ENCODE measurements around the gene SMAD2. TPM values are rescaled to one million over a fixed set of nuclear protein-coding genes. Genes with fewer than 3 reads are reported as not detected.

Gene SMAD2
- total RNA-seq, 1 donor from 2014 or later = 104 TPM

DNA sequence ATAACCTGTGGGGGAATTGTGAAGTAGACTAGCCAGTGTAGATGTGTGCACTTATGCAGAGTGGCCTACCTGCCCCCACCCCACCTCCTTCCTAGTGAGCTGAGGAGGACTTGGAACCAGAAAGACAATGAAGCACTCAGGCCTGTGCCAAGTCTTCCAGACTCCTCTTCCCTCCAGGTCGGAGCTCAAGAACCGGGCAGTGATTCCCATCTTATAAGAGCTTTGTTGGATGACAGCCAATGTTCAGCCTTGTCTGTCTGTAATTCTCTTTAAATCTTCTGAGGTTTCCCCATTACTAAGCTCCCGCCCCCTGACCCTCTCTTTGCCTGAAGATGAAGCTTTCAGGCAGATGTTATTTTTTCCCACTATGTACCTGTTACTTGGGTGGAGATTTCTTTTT is 121.0 kb downstream of the SMAD2 start:
- intact Hi-C loops (cut with DNase I) = no loop called here

DNA sequence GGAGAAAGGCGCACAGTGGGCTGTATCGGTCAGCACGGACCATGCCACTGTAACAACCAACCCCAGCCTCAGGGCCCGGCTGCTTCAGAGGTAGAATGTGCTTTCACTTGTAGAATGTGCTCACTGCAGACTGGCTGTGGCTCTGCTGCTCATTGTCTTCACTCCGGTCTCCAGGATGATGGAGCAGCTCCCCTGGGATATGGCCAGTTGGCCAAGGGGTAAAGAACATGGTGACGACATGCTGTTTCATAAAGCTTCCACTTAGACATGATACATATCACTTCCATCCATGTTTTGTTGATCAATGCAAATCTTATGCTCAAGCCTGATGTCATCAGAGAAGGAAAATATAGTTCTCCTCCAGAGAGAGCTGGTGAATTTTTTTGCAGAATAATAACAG is 127.7 kb downstream of the SMAD2 start:
- no peak for DNase-seq (ENCODE audit: low spot score)
- intact Hi-C loops (cut with DNase I) = no loop called here

More for the DNA sequence above, 121.0 kb downstream of the SMAD2 start:
- DNase-seq (ENCODE audit: low spot score) = no peak

DNA sequence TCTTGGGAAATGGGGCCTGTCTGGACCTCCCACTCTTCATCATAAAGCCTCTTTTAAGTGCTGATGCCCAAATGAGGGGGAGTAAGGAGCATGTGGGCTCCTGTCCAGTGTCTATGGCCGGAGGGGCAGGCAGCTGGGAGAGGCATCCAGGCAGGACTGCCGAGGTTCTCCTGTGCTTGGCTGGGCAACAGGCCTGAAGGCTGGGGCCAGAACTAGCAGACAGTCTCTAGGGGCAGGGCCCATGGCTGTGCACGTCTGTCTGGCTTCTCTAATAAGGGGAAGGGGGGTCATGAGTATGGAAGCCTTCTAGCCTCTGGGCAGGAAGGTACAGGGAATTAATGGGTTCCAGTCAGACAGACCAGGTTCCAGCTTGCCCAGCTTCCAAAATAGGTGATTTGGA is 128.6 kb downstream of the SMAD2 start:
- intact Hi-C loops (cut with DNase I) = no loop called here
- DNase-seq (ENCODE audit: low spot score) = no peak

DNA sequence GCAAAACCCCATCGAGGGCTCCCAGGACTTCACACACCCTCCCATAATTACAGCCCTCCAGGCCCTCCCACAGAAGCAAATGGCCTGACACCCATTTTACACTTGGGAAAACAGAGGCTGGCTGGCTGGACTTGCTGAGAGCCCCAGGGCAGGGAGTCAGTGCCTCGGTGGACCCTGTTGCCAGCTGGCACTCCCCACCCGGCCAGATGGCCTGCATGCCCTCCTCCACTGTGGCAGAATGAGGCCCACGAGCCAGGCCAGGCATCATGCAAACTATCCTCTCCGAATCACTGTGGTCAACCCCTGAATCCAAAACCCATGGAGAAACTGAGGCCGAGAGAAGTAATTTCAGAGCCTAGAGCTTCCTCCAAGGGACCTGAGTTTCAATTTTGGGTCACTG is 129.7 kb downstream of the SMAD2 start:
- intact Hi-C loops (cut with DNase I) = no loop called here
- no peak for DNase-seq (ENCODE audit: low spot score)

DNA sequence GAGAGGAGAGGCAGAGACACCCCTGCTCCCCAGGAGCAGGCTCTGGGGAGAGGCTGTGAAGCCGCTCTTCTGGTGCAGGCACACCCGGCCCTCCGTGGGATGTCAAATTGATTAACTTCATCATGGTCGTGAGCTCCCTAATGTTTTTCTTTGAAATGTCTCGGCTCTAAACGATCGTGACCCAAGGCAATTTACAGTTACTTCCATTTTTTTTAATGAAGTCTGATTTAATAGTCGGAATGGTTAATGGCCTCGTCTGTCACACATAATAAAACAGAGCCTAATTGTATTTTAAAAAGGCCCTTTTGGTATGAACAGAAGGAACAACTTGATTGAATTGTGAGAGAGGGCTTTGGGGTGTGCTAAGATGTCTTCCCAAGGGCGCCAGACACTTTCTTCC is 130.2 kb downstream of the SMAD2 start:
- intact Hi-C loops (cut with DNase I) = no loop called here
- DNase-seq (ENCODE audit: low spot score) = no peak

DNA sequence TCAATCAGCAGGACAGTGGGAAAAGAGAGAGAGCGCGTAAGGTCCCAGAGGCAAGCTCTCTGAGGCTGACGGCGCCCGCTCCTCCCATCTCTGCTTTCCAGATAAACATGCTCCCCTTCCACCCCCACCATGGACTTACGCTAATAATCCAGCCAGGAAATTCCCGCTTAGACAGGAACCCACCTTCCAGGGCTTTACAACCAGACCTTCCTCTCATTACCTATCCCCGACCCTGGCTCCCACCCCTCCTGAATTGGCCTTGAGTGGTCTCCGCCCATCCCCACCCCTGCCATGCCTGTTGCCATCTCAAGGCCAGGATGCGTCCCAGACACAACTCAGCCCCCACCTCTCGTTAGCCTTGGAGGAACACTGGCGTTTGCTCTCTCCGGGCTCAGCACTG is 131.1 kb downstream of the SMAD2 start:
- intact Hi-C loops (cut with DNase I) = no loop called here
- DNase-seq (ENCODE audit: low spot score) = no peak

DNA sequence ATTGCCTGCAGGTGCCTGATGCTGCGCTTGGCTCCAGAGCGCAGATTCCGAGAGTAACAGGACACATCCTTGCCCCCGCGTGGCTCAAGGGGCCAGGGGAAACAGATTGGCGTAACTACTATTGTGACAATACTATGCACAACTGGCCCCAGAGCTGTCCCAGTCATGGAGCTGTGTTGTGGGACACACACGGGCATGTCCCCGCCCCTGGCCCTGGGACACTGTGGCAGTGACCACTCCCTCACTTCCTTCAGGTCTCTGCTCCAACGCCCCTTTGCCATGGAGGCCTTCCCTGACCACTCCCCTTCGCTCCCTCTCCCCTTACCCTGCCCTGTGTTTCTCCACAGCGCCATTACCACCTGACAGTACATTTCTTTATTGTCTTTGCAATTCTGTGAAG is 132.1 kb downstream of the SMAD2 start:
- intact Hi-C loops (cut with DNase I) = no loop called here
- DNase-seq (ENCODE audit: low spot score) = no peak

DNA sequence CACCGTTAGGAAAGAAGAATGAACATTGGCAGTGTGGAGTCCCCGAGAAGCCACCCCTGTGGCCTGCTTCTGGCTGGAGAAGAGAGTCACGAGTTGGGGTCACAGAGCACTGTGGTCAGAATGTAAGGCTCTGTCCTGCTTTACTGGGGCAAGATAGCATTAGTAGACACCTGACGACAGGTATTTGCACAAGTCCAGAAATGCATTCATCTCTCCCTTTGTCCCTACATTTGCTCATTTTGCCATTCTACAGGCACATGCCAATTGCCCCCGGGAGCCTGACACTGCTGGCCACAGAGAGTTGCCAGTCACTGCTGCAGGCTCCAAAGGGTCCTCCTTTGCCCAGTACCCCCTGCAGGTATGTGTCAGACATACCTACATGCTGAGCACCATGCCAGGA is 133.3 kb downstream of the SMAD2 start:
- DNase-seq (ENCODE audit: low spot score) = no peak
- intact Hi-C loops (cut with DNase I) = no loop called here

DNA sequence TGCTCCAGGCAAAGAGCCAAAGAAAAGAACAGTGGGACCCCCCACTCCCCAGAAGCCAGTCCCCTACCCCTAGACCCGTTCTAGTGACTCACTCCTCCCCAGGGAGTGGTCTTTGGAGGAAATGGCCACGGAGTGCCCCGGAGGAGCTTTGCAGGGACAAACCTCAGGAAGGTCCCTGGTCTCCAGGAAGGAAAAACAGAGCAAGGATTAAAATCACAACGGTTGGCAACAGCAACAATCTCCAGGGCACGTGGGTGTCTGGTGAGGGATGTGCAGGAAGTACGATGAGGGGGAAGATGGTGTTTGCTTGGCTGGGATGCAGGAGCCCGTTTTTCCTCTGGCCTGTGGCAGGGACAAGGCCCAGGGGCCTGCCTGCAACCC is 135.0 kb downstream of the SMAD2 start:
- intact Hi-C loops (cut with DNase I) = no loop called here
- no peak for DNase-seq (ENCODE audit: low spot score)

DNA sequence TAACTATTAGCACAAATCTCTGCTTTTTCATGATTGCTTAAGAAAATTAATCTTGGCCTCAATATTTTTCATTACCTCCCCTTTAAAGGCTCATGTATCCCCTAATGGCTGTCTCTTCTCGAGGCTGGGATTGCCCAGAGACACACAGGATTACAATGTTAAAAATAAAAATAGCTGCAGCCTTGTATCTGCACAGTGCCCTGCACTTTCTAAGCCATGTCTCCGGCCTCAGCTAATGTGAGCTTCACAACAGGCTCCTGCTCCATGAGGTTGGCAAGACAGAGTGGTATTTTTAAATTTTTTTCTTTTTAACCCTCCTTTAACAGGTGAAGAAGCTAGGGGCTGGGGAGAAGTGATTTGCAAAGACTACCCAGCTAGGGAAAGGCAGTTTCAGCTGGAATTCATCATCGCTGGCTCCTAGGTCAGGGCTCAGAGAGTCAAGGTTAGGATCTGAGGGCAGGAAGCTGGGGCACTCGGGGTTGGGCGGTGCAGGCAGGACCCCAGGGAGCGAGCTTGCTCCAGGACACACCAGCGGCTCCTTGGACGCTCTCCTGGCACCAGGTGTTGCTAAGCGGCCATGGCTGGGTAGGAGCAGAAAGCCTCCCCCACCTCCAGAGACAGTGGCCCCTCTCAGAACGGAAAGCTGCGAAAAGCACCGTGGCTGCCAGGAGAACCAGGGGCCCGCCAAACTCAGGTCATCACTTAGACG is 135.6 kb downstream of the SMAD2 start:
- intact Hi-C loops (cut with DNase I) = no loop called here
- DNase-seq (ENCODE audit: low spot score) = no peak

DNA sequence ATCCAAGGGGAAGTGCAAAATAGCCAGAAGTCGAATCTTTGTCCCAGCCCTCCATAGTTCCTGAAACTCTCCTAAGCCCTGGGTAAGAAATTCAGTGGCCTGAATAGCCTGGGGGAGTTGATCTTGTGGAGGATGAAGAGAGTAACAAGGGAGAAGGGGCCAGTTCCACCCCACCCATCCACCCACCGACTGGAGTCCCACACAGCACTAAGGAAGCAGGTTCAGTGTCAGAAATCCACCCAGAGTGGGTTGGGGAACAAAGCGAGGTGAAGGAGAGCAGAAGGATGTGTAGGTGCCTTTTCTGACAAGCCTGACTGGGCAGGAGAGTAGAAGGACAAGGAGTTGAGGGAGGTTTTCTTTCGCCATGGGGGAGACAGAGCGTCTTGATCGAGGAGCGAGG is 136.8 kb downstream of the SMAD2 start:
- no peak for DNase-seq (ENCODE audit: low spot score)
- intact Hi-C loops (cut with DNase I) = no loop called here

DNA sequence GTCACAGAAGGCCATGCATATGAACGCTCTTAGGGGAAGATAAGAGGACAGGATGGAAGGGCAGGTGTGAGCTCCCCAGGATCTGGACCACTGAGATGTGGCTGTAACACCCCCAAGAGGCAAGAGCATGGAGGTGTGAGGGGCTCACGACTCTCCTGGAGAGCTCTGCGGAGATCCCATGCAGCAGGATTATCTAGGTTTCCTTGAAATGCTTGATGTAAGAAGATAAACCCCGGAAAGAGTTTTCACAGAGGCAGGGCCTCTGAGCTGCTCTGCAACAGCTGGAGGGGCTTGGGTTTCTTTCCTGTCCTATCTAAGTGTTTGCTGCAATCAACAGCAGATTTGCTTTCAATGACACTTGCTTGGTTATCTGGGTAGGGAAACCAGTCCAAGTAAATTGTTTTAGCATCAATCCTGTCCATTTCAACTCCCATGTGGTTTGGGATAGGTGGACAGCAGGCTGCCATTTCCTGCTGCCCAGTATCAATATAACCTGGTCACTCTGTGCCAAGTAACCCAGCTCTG is 138.9 kb downstream of the SMAD2 start:
- intact Hi-C loops (cut with DNase I) = no loop called here
- DNase-seq (ENCODE audit: low spot score) = no peak

DNA sequence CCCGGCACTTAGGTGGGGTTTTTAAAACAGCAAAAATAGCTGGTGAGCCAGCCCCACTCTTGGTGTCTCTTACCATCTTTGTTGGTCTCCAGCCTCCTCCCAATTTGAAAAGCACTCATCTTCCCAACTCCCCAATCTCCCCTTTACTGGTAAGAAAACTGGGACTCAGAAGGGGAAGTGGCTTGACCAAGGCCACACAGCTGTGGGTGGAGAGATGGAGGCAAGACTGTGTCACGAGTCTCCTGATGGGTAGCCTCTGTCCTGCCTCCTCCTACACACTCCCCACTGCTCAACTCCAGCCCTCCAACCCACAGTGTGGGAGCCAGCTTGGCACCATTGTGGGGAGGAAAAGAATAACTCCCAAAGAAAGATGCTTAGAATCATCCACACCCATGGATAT is 140.4 kb downstream of the SMAD2 start:
- intact Hi-C loops (cut with DNase I) = no loop called here
- DNase-seq (ENCODE audit: low spot score) = no peak

DNA sequence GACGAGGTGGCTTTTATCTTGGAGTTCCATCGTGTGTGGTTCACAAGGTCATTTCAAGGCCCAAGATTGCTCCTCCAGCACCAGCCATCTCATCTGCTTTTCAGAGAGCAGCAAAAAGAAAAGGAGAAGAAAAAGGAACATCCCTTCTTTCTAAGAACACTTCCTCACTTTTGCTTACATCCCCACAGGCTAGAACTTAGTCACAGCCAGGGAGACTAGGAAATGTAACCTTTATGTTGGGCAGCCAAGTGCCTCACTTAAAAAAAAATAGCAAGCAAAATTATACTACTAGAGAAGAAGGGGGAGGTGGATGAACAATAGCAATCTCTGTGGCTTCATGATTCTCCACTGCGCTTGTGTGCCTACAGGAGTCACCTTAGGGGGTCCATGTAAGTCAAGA is 141.8 kb downstream of the SMAD2 start:
- intact Hi-C loops (cut with DNase I) = no loop called here
- no peak for DNase-seq (ENCODE audit: low spot score)

DNA sequence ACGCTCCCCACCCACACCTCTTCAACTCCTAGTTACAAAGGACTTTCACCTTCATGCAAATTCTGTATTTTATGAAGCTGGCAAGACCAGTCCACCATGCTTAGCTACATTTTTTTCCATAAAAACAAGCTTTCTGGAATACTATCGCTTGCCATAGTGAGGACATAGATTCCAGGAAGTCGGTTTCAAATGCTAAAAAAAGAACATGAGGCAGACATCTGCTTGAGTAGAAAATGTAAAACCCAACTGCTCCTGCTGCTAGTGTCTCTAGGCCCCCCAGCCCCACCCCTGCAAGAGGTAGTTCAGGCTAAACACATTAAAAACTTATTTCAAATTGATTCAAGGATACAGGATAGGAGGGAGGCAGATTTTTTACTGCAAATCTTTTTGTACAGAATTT is 148.9 kb downstream of the SMAD2 start:
- intact Hi-C loops (cut with DNase I) = no loop called here
- DNase-seq (ENCODE audit: low spot score) = no peak

DNA sequence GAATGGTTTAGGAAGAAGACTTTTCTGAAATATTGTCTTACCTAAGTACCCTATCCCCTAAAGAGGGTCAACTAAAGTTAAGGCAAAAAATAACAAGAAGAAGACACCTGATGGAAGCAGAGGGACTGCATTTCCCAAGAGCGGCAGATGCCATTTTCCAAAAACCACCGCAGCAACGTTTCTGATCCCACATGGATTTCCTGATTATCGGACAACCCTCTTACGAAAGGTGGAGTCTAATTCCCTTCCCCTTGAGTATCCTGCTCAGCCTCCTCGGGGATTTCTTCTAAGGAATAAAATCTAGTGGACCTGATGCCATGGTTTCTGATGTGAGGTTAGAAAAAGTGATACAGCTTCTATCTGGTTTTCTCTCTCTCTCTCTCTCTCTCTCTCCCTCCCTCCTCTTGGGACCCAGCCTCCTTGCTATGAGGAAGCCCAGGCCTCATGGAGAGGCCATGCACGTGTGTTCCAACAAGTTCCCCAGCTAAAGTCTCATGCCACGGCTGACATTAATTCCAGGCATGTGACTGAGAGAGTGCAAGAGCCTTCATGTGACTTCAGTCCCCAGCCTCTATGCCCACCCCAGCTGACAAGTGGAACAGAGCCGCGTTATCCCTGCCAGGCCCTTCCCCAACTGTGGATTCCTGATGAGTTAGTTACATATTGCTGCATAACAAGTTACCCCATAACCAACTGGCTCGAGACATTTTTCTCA is 150.3 kb downstream of the SMAD2 start:
- DNase-seq (ENCODE audit: low spot score) = no peak
- intact Hi-C loops (cut with DNase I) = no loop called here

DNA sequence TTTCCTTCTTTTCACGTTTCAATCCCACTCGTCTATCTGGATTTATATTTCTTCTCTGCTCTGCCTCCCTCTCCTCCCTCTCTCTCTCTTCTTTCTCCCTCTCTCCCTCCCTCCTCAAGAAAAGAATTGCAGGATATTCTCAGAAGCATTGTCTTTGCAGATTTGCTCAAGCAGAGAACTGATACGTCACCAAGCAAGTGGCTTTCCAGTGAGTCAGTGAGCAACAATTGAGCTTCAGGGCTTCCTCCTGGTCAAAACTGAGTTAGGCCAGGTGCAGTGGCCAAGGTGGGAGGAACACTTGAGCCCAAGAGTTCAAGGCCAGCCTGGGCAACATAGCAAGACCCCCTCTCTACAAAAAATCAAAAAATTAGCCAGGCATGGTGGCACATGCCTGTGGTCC is 151.1 kb downstream of the SMAD2 start:
- DNase-seq (ENCODE audit: low spot score) = no peak
- intact Hi-C loops (cut with DNase I) = no loop called here

DNA sequence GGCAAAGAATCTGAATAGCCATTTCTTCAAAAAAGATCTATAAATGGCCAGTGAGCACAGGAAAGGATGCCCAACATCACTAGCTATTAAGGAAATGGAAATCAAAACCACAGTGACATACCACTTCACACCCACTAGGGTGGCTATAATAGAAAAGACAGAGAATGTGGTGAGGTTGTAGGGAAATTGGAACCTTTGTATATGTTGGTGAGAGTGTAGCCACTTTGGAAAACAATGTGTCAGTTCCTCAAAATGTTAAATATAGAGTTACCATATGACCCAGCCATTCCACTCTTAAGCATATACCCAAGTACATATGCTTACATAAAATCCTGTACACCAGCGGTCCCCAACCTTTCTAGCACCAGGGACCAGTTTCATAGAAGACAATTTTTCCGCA is 152.8 kb downstream of the SMAD2 start:
- no peak for DNase-seq (ENCODE audit: low spot score)
- intact Hi-C loops (cut with DNase I) = no loop called here

DNA sequence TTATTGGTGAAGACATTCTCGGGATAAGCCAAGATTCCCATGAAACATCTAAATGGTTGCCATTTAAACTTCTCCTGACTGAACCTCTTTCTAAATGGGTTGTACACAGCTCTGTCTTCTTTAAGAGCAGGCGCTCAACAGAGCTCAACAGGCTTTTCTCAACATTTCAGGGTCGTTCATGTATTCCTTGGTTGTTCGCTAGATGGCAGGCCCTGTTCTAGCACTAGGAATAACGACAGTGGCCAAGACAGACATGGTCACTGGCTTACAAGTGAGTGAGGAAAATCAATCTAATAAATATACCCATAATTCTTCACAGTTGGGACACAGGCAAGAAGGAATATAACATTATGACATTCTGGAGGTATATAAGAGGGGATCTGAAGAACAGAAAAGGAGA is 154.5 kb downstream of the SMAD2 start:
- no peak for DNase-seq (ENCODE audit: low spot score)
- intact Hi-C loops (cut with DNase I) = no loop called here

DNA sequence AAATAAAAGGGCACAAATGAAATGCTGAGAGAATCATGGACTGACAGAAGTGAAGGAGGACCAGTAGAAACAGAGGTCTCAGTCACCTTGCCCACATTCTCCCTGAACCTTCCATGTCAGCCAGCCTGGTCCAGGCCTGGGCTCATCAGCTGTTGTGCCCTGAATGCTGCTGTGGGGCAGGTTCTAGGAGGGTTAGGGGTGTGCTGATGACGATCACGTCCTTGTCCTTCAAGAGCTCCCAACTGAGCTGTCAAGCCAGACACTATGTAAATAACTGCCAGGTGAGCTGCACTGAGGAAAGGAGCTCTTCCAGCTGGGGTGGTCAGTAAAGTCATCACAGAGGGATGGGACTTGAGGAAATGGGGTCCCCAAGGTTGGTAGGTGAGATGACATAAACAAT is 156.5 kb downstream of the SMAD2 start:
- intact Hi-C loops (cut with DNase I) = loop anchor here (5.0 kb wide), 3 partner anchors 153 to 673 kb away; no protein-coding TSS in a partner anchor
- no peak for DNase-seq (ENCODE audit: low spot score)

All from cardiac septum (tissue), 1 donor.